Stomach (tissue), 4 donors: ENCODE measurements around the gene NAV1.

Source experiments
- CTCF ChIP-seq, 7 experiments: fragments of 450-650 bp in 4 of 7; fragments of 200-600 bp in 3 of 7; sonication (generic) in 3 of 7; IDR thresholded peaks; one replicate each; pipeline ENCODE4 v1.5.1; 2016 to 2019; ENCODE audit warnings: antibody characterized with exemption in 7 of 7, control low read depth in 2 of 7, mild to moderate bottlenecking in 1 of 7
- EP300 ChIP-seq: sonication (generic); formaldehyde crosslinking; IDR thresholded peaks from one replicate; pipeline ENCODE4 v1.6.1; 2017; ENCODE audit warnings: antibody characterized with exemption
- POLR2A ChIP-seq, 4 donors: fragments of 450-650 bp; IDR thresholded peaks; one replicate each; pipeline ENCODE4 v1.6.1; 2016; ENCODE audit warnings: antibody characterized with exemption in 4 of 4, control low read depth in 2 of 4, mild to moderate bottlenecking in 1 of 4, moderate library complexity in 1 of 4
- POLR2AphosphoS5 ChIP-seq, 3 donors: sonication (generic); formaldehyde crosslinking; IDR thresholded peaks; one replicate each; pipeline ENCODE4 v1.6.1; 2016; ENCODE audit warnings: antibody characterized with exemption in 3 of 3

GRCh38 chr1:201527879-201528278 lies 11.0 kb upstream of the NAV1 start:
- TF ChIP-seq CTCF (IDR thresholded peaks at IDR 0.05) = no peak
- no peak for TF ChIP-seq POLR2A (IDR thresholded peaks at IDR 0.05)
- TF ChIP-seq EP300 = no peak
- no peak for TF ChIP-seq POLR2AphosphoS5 (IDR thresholded peaks at IDR 0.05)
